GM23338 (cell line): ENCODE data around the gene KRTAP2-4. TPM values are rescaled to one million over a fixed set of nuclear protein-coding genes. Genes with fewer than 3 reads are reported as not detected.

Experiments used
- ATAC-seq: fragments of 200-7000 bp; cut with Tn5 transposase; 3 replicates; pipeline ENCODE4 v1.9.1; 2020
- DNase-seq: peaks from one replicate; pipeline ENCODE4 v3.0.0-alpha.2; 2015; ENCODE audit warnings: low spot score
- H2AFZ ChIP-seq: fragments of 200-600 bp; sonication (generic); 2 replicates; pipeline ENCODE4 v1.8.0; 2016; ENCODE audit warnings: antibody characterized with exemption, mild to moderate bottlenecking, moderate library complexity
- H3F3A ChIP-seq: fragments of 200-600 bp; sonication (generic); replicated peaks from 2 replicates; pipeline ENCODE4 v1.8.0; 2017; ENCODE audit warnings: antibody characterized with exemption, mixed run types, low read depth
- H3K27ac ChIP-seq: fragments of 200-600 bp; sonication (generic); 2 replicates; pipeline ENCODE4 v1.6.1; 2016; ENCODE audit warnings: low read depth
- H3K27me3 ChIP-seq: fragments of 200-600 bp; sonication (generic); 2 replicates; pipeline ENCODE4 v1.8.0; 2016; ENCODE audit warnings: mild to moderate bottlenecking, mixed run types, moderate library complexity; ENCODE audit not compliant: insufficient read depth
- H3K36me3 ChIP-seq: fragments of 200-600 bp; sonication (generic); 2 replicates; pipeline ENCODE4 v1.8.0; 2016; ENCODE audit warnings: mild to moderate bottlenecking; ENCODE audit not compliant: insufficient read depth
- H3K4me1 ChIP-seq: fragments of 200-600 bp; sonication (generic); 2 replicates; pipeline ENCODE4 v1.8.0; 2016; ENCODE audit warnings: mild to moderate bottlenecking, moderate library complexity; ENCODE audit not compliant: insufficient read depth
- H3K4me2 ChIP-seq: fragments of 200-600 bp; sonication (generic); 2 replicates; pipeline ENCODE4 v1.7.1; 2017; ENCODE audit warnings: mixed run types
- H3K4me3 ChIP-seq: fragments of 200-600 bp; sonication (generic); 2 replicates; pipeline ENCODE4 v1.6.1; 2016; ENCODE audit warnings: mixed run types
- H3K79me2 ChIP-seq: fragments of 200-600 bp; sonication (generic); replicated peaks from 2 replicates; pipeline ENCODE4 v1.8.0; 2017; ENCODE audit warnings: mild to moderate bottlenecking; ENCODE audit not compliant: insufficient read depth
- H3K9me2 ChIP-seq: fragments of 200-600 bp; sonication (generic); 2 replicates; pipeline ENCODE4 v1.8.0; 2017; ENCODE audit not compliant: insufficient read depth
- H4K20me1 ChIP-seq: fragments of 200-600 bp; sonication (generic); replicated peaks from 2 replicates; pipeline ENCODE4 v1.8.0; 2017; ENCODE audit warnings: mild to moderate bottlenecking; ENCODE audit not compliant: insufficient read depth
- H3K27ac Mint-ChIP-seq: 2 replicates; pipeline ENCODE4 v1.8.0; 2020; ENCODE audit warnings: inconsistent platforms, mild to moderate bottlenecking, moderate library complexity, mixed read lengths
- H3K27me3 Mint-ChIP-seq: 3 replicates; pipeline ENCODE4 v1.8.0; 2022; ENCODE audit warnings: low read depth, mild to moderate bottlenecking, moderate library complexity, mixed read lengths, inconsistent platforms; ENCODE audit not compliant: insufficient read depth, poor library complexity
- H3K36me3 Mint-ChIP-seq: 3 replicates; pipeline ENCODE4 v1.8.0; 2021; ENCODE audit warnings: low read depth, mild to moderate bottlenecking, inconsistent platforms, moderate library complexity, mixed read lengths
- H3K4me1 Mint-ChIP-seq: 3 replicates; pipeline ENCODE4 v1.8.0; 2020; ENCODE audit warnings: mild to moderate bottlenecking, inconsistent platforms, mixed read lengths
- H3K4me3 Mint-ChIP-seq: 3 replicates; pipeline ENCODE4 v1.8.0; 2021; ENCODE audit warnings: moderate library complexity, mild to moderate bottlenecking, inconsistent platforms, mixed read lengths
- H3K9me3 Mint-ChIP-seq: 3 replicates; pipeline ENCODE4 v1.8.0; 2020; ENCODE audit warnings: moderate library complexity, mild to moderate bottlenecking, inconsistent platforms, mixed read lengths
- CTCF ChIP-seq, 2 experiments: fragments of 200-600 bp in 1 of 2; sonication (generic) in 1 of 2; conservative IDR thresholded peaks; 2 replicates each; pipeline versions ENCODE4 v1.5.1 to v1.6.1; 2016 to 2017; ENCODE audit warnings: antibody characterized with exemption in 2 of 2, low read depth in 2 of 2, mild to moderate bottlenecking in 2 of 2, moderate library complexity in 1 of 2
- EZH2 ChIP-seq: fragments of 200-600 bp; sonication (generic); IDR thresholded peaks from one replicate; pipeline ENCODE4 v1.8.0; 2017; ENCODE audit warnings: antibody characterized with exemption, mild to moderate bottlenecking, low read depth; ENCODE audit not compliant: unreplicated experiment
- JUNB ChIP-seq: IDR thresholded peaks from one replicate; pipeline ENCODE4 v1.6.1; 2016; ENCODE audit warnings: antibody characterized with exemption; ENCODE audit not compliant: unreplicated experiment
- NANOG ChIP-seq: IDR thresholded peaks from 2 replicates; pipeline ENCODE4 v1.6.1; 2016; ENCODE audit warnings: antibody characterized with exemption, borderline replicate concordance
- POLR2AphosphoS5 ChIP-seq: IDR thresholded peaks from 2 replicates; pipeline ENCODE4 v1.6.1; 2016; ENCODE audit warnings: antibody characterized with exemption, low read depth
- STAT1 ChIP-seq: IDR thresholded peaks from one replicate; pipeline ENCODE4 v1.6.1; 2016; ENCODE audit warnings: antibody characterized with exemption; ENCODE audit not compliant: unreplicated experiment
- ZNF114 ChIP-seq: fragments of 250-450 bp; sonication (Bioruptor Pico); IDR thresholded peaks from 2 replicates; pipeline ENCODE4 v1.5.0; 2020; ENCODE audit warnings: mild to moderate bottlenecking, moderate library complexity
- ZNF331 ChIP-seq: fragments of 250-450 bp; sonication (Bioruptor Pico); IDR thresholded peaks from 2 replicates; pipeline ENCODE4 v1.5.0; 2020; ENCODE audit warnings: low read depth, mild to moderate bottlenecking, moderate library complexity
- polyA plus RNA-seq: library from polyadenylated mRNA; unstranded; fragments of >200 nt; fragmentation: Nextera tagmentation; extraction: Ambion mirVana; gene quantifications from 2 replicates; pipeline ENCODE4 v1.2.1, GENCODE V29; 2016
- total RNA-seq: library from RNA; depleted of rRNA; stranded (reverse); fragments of >200 nt; shearing (Covaris generic); gene quantifications from 2 replicates; pipeline ENCODE4 v1.2.3, GENCODE V29; 2014
- TF ChIP-seq, protein P1 (sequence below): fragments of 250-450 bp; sonication (Bioruptor Pico); IDR thresholded peaks from 2 replicates; pipeline ENCODE4 v1.5.0; 2020; ENCODE audit warnings: mild to moderate bottlenecking, moderate library complexity

The KRTAP2-4 gene
- total and polyA plus RNA-seq, 2 experiments from 2014 or later = not detected

DNA sequence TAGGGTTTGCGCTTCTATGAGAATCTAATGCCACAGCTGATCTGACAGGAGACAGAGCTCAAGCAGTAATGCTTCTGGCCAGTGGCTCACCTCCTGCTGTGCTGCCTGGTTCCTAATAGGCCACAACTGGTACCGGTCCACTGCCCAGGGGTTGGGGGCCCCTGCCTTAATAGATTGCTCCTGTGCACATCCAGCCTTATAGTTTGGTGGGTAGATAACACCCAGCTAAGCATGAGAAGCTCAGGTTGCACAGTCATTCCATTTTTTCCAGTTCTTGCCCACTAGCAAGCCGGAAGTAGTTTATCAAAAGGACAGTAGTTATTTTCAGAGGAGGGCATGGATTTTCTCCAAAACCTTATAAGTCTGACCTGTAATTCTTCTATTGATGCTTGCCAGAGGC lies 46.3 kb downstream of the KRTAP2-4 start:
- H3K27ac Mint-ChIP-seq = no peak overlapping the region
- Histone ChIP-seq H3K9me2 (no peaks in the 10 kb centered on the region), H3F3A (no peaks in the 10 kb centered on the region), H3K79me2 (no peaks in the 10 kb centered on the region), H4K20me1 (no peaks in the 10 kb centered on the region), H3K4me2 (no peak overlapping the region), H3K27me3 (no peaks in the 10 kb centered on the region), H3K4me3 (no peak overlapping the region), H3K4me1 (no peaks in the 10 kb centered on the region), H3K36me3 (no peaks in the 10 kb centered on the region), H3K27ac (no peak overlapping the region), H2AFZ (no peak overlapping the region)
- H3K9me3 Mint-ChIP-seq = no peaks in the 10 kb centered on the region
- ATAC-seq (no peak), DNase-seq (no peak)
- no peak overlapping the region for H3K4me3 Mint-ChIP-seq
- no peaks in the 10 kb centered on the region for H3K27me3 Mint-ChIP-seq
- no peaks in the 10 kb centered on the region for H3K4me1 Mint-ChIP-seq
- TF ChIP-seq ZNF331 (CRISPR knock-in tag) = no peak
- no peak for TF ChIP-seq JUNB
- no peak for TF ChIP-seq POLR2AphosphoS5
- TF ChIP-seq, protein P1, sequence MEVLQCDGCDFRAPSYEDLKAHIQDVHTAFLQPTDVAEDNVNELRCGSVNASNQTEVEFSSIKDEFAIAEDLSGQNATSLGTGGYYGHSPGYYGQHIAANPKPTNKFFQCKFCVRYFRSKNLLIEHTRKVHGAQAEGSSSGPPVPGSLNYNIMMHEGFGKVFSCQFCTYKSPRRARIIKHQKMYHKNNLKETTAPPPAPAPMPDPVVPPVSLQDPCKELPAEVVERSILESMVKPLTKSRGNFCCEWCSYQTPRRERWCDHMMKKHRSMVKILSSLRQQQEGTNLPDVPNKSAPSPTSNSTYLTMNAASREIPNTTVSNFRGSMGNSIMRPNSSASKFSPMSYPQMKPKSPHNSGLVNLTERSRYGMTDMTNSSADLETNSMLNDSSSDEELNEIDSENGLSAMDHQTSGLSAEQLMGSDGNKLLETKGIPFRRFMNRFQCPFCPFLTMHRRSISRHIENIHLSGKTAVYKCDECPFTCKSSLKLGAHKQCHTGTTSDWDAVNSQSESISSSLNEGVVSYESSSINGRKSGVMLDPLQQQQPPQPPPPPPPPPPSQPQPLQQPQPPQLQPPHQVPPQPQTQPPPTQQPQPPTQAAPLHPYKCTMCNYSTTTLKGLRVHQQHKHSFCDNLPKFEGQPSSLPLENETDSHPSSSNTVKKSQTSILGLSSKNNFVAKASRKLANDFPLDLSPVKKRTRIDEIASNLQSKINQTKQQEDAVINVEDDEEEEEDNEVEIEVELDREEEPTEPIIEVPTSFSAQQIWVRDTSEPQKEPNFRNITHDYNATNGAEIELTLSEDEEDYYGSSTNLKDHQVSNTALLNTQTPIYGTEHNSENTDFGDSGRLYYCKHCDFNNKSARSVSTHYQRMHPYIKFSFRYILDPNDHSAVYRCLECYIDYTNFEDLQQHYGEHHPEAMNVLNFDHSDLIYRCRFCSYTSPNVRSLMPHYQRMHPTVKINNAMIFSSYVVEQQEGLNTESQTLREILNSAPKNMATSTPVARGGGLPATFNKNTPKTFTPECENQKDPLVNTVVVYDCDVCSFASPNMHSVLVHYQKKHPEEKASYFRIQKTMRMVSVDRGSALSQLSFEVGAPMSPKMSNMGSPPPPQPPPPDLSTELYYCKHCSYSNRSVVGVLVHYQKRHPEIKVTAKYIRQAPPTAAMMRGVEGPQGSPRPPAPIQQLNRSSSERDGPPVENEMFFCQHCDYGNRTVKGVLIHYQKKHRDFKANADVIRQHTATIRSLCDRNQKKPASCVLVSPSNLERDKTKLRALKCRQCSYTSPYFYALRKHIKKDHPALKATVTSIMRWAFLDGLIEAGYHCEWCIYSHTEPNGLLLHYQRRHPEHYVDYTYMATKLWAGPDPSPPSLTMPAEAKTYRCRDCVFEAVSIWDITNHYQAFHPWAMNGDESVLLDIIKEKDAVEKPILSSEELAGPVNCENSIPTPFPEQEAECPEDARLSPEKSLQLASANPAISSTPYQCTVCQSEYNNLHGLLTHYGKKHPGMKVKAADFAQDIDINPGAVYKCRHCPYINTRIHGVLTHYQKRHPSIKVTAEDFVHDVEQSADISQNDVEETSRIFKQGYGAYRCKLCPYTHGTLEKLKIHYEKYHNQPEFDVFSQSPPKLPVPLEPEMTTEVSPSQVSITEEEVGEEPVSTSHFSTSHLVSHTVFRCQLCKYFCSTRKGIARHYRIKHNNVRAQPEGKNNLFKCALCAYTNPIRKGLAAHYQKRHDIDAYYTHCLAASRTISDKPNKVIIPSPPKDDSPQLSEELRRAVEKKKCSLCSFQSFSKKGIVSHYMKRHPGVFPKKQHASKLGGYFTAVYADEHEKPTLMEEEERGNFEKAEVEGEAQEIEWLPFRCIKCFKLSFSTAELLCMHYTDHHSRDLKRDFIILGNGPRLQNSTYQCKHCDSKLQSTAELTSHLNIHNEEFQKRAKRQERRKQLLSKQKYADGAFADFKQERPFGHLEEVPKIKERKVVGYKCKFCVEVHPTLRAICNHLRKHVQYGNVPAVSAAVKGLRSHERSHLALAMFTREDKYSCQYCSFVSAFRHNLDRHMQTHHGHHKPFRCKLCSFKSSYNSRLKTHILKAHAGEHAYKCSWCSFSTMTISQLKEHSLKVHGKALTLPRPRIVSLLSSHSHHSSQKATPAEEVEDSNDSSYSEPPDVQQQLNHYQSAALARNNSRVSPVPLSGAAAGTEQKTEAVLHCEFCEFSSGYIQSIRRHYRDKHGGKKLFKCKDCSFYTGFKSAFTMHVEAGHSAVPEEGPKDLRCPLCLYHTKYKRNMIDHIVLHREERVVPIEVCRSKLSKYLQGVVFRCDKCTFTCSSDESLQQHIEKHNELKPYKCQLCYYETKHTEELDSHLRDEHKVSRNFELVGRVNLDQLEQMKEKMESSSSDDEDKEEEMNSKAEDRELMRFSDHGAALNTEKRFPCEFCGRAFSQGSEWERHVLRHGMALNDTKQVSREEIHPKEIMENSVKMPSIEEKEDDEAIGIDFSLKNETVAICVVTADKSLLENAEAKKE (CRISPR knock-in tag) = no peak
- no peak for TF ChIP-seq CTCF (conservative IDR thresholded peaks at IDR 0.05; ENCODE audit: low read depth in 2 of 2)
- no peak for TF ChIP-seq EZH2
- no peak for TF ChIP-seq STAT1
- no peak for TF ChIP-seq ZNF114 (CRISPR knock-in tag)
- TF ChIP-seq NANOG = no peak
- no peaks in the 10 kb centered on the region for H3K36me3 Mint-ChIP-seq
